GM18858 (cell line): ENCODE results near the gene RPL26.
"Not testable (repeated sequence)": the region's sequence is repeated elsewhere in the genome, so short reads cannot be mapped to it uniquely, and the experiment has no call there.

ENCODE experiments used
- ATAC-seq: cut with Tn5 transposase; IDR thresholded peaks from one replicate; pipeline ENCODE4 v1.9.1; 2021; ENCODE audit not compliant: unreplicated experiment

The RPL26 gene

GRCh38 chr17:8397636-8398035 is 14.6 kb upstream of the RPL26 start, which contains the start of gene RNF222:
Gene RNF222, minus strand, starts transcription at chr17:8397827. Its CDS starts 4,366 bp downstream, at chr17:8393461.
- no peak for ATAC-seq

- ATAC-seq = not testable (repeated sequence)
These were observed 11.5 kb upstream of the RPL26 start for GRCh38 chr17:8394497-8394896.

- ATAC-seq = no peak
These were observed 10.7 kb upstream of the RPL26 start for GRCh38 chr17:8393470-8394231.

GRCh38 chr17:8392674-8393469 is 9.9 kb upstream of the RPL26 start:
- no peak for ATAC-seq

- ATAC-seq = no peak
These were observed 9.3 kb upstream of the RPL26 start for GRCh38 chr17:8392274-8392673.

GRCh38 chr17:8391711-8392110 is 8.7 kb upstream of the RPL26 start:
- no peak for ATAC-seq

- ATAC-seq = no peak
These were observed 5.1 kb upstream of the RPL26 start for GRCh38 chr17:8387914-8388651.

GRCh38 chr17:8386841-8387240 is 3.8 kb upstream of the RPL26 start:
- ATAC-seq = no peak

GRCh38 chr17:8384801-8385378 is 1.9 kb upstream of the RPL26 start:
- ATAC-seq = no peak

GRCh38 chr17:8382880-8383142 is 182 bp downstream of the RPL26 start:
- ATAC-seq = no peak

- no peak for ATAC-seq
These were observed 727 bp downstream of the RPL26 start for GRCh38 chr17:8382052-8382879.

GRCh38 chr17:8380049-8380448 is 2.9 kb downstream of the RPL26 start:
- ATAC-seq = no peak

- ATAC-seq = not testable (repeated sequence)
These were observed 4.9 kb downstream of the RPL26 start for GRCh38 chr17:8378117-8378516.

- ATAC-seq = no peak
These were observed 5.6 kb downstream of the RPL26 start for GRCh38 chr17:8377422-8377821.

GRCh38 chr17:8376271-8377067 is 6.5 kb downstream of the RPL26 start, which contains the start of gene KRABD2:
Gene KRABD2, minus strand, starts transcription at chr17:8376704.
- peak; percentile 46 for ATAC-seq

- no peak for ATAC-seq
These were observed 7.2 kb downstream of the RPL26 start for GRCh38 chr17:8375738-8376259.

GRCh38 chr17:8373856-8374255 is 9.1 kb downstream of the RPL26 start:
- ATAC-seq = not testable (repeated sequence)

GRCh38 chr17:8372422-8372821 is 10.6 kb downstream of the RPL26 start:
- no peak for ATAC-seq

- ATAC-seq = no peak
These were observed 11.2 kb downstream of the RPL26 start for GRCh38 chr17:8371786-8372185.
